Fibroblast of the aortic adventitia (primary cell): ENCODE results near the gene SPHK1. TPM values are rescaled to one million over a fixed set of nuclear protein-coding genes. Genes with fewer than 3 reads are reported as not detected.

Experiments used
- DNase-seq: peaks from one replicate; pipeline ENCODE4 v3.0.0-alpha.2; 2010; ENCODE audit warnings: low read depth
- H3K4me3 ChIP-seq: 2 replicates; pipeline ENCODE4 v1.5.1; 2011; ENCODE audit warnings: low read depth, mild to moderate bottlenecking, control low read depth, low read length, moderate library complexity
- total RNA-seq: library from RNA; depleted of rRNA; stranded (reverse); fragments of >200 nt; gene quantifications from 2 replicates; pipeline ENCODE4 v1.2.3, GENCODE V29; 2012; ENCODE audit warnings: low replicate concordance
- TF ChIP-seq, protein P1 (sequence below): IDR thresholded peaks from 2 replicates; pipeline ENCODE4 v1.5.1; 2011; ENCODE audit warnings: mild to moderate bottlenecking, low read length, control low read depth, inconsistent platforms; ENCODE audit not compliant: insufficient read depth

Gene SPHK1
- total RNA-seq, 1 donor, result 31.7 TPM

- DNase-seq, result no peak
- H3K4me3 ChIP-seq, result no peak overlapping the region
- TF ChIP-seq, protein P1, sequence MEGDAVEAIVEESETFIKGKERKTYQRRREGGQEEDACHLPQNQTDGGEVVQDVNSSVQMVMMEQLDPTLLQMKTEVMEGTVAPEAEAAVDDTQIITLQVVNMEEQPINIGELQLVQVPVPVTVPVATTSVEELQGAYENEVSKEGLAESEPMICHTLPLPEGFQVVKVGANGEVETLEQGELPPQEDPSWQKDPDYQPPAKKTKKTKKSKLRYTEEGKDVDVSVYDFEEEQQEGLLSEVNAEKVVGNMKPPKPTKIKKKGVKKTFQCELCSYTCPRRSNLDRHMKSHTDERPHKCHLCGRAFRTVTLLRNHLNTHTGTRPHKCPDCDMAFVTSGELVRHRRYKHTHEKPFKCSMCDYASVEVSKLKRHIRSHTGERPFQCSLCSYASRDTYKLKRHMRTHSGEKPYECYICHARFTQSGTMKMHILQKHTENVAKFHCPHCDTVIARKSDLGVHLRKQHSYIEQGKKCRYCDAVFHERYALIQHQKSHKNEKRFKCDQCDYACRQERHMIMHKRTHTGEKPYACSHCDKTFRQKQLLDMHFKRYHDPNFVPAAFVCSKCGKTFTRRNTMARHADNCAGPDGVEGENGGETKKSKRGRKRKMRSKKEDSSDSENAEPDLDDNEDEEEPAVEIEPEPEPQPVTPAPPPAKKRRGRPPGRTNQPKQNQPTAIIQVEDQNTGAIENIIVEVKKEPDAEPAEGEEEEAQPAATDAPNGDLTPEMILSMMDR, result no peak
Observed at GRCh38 chr17:76379646-76380376, 4.6 kb upstream of the SPHK1 start.

- no peak overlapping the region for H3K4me3 ChIP-seq
- DNase-seq, result no peak
- TF ChIP-seq, protein P1, result no peak
Observed at GRCh38 chr17:76381633-76382350, 2.6 kb upstream of the SPHK1 start.

- TF ChIP-seq, protein P1, result no peak
Observed at GRCh38 chr17:76382351-76382802, 2.0 kb upstream of the SPHK1 start.

DNA sequence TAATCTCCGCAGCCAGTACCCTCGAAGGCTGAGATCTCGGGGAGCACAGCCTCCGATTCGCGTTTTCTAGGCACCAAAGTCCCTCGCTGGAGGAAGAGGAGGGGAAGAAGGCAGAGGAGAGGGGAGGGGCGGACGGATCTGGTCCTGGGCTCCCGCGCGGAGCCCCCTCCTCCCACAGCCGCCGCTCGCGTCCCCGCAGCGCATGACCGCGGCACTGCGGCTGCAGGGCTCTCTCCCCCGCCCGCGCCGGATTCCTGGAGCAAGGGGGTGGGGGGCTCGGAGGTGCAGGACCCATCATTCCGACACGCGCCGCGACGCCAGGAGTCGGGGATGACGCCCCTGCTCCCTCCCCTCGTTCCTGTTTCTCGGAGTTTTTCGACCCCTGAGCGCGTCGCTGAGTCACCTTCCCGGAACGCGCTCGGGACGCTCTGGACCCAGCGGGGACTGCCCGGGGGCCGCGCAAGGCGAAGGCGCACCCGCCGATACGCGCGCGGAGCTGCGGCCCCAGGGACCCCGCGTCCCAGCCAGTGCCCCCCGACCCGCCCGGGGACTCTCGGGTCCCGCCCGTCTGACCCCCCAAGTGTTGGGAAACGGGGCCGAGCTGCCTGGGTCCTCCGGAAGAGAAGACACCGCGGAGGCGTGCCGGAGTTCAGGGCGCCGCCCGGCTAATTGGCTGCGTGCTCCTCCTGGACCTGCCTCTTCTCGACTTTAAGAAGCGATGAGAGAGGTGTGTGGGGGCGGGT, 1.4 kb upstream of the SPHK1 start:
- TF ChIP-seq, protein P1, result no peak
- peak overlapping the region; percentile 78 for H3K4me3 ChIP-seq
- peak; percentile 63 for DNase-seq

More at GRCh38 chr17:76382351-76382802, 2.0 kb upstream of the SPHK1 start:
- H3K4me3 ChIP-seq, result peak overlapping the region; percentile 78
- DNase-seq, result no peak

DNA sequence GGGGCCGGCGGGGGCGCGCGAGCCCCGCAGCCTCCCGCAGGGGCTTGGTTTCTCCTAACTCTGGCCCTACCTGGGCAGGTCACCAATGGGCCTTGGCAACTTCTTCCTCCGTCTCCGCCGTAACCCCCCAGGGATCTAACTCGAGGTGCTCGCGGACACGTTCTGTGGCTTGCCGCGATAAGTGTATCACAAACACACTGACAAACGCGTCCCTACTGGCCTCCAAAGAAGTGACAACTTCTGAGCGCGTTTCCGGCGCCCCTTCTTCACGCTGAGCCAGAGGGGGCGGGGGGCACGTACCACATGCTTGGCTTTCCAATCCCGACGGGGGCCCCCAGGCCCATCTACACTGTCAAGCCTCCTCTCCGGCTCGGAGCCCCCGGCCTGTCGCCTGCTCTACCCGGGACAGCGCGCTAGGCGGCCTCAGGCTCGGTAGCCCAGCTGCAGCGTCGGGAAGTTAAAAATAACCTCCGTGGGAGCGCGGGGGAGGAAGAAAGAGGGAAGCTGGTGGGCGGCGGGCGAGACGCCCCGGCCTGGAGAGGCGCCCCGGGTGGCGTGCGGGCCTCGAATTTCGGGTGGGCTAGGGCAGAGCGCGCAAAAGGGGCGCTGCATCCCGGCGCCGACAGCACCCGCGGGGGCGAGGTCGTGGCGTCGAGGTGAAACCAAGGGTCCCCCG, 725 bp upstream of the SPHK1 start:
- TF ChIP-seq, protein P1, result peak; percentile 43
- DNase-seq, result peak; percentile 58
- peak overlapping the region; percentile 78 for H3K4me3 ChIP-seq
